SK-N-SH (cell line): ENCODE data around the gene TIE1. TPM values are rescaled to one million over a fixed set of nuclear protein-coding genes. Genes with fewer than 3 reads are reported as not detected.

Source experiments
- CTCF ChIA-PET: fragments of 300-600, 350-600 bp; formaldehyde crosslinking; extraction: SDS; loops from one replicate; lab custom pipeline; 2021; lab: Yijun Ruan, JAX
- POLR2A ChIA-PET: fragments of 350-600 bp; sonication (Branson Sonifier 250); formaldehyde crosslinking; extraction: SDS; loops from one replicate; lab custom pipeline; 2020; ENCODE audit warnings: antibody characterized with exemption, inconsistent platforms; lab: Yijun Ruan, JAX
- DNase-seq: peaks from one replicate; pipeline ENCODE4 v3.0.0; 2012
- H2AFZ ChIP-seq: fragments of 200-600 bp; sonication (generic); 2 replicates; pipeline ENCODE4 v1.8.1; 2016; ENCODE audit warnings: antibody characterized with exemption, mild to moderate bottlenecking, low read depth
- H3F3A ChIP-seq: fragments of 200-600 bp; sonication (generic); replicated peaks from 2 replicates; pipeline ENCODE3; 2016; ENCODE audit warnings: antibody characterized with exemption, mild to moderate bottlenecking; ENCODE audit not compliant: insufficient read depth
- H3K27ac ChIP-seq, 2 experiments: fragments of 200-500 bp in 1 of 2; fragments of 200-600 bp in 1 of 2; sonication (Bioruptor generic) in 1 of 2; sonication (generic), shearing (Covaris generic) in 1 of 2; 2 replicates each; pipeline versions ENCODE4 v1.5.1 to v1.6.1; 2014 to 2016; ENCODE audit warnings: low read depth in 2 of 2, inconsistent platforms in 1 of 2, low read length in 1 of 2, mild to moderate bottlenecking in 1 of 2, mixed read lengths in 1 of 2
- H3K27me3 ChIP-seq: fragments of 200-600 bp; sonication (generic), shearing (Covaris generic); 2 replicates; pipeline ENCODE4 v1.6.1; 2016; ENCODE audit warnings: mixed run types; ENCODE audit not compliant: insufficient read depth
- H3K36me3 ChIP-seq, 2 experiments: fragments of 200-500 bp in 1 of 2; fragments of 200-600 bp in 1 of 2; sonication (Bioruptor generic) in 1 of 2; sonication (generic) in 1 of 2; replicated peaks in 1 of 2; 2 replicates each; pipeline versions ENCODE3 to v1.5.1; 2014 to 2016; ENCODE audit warnings: low read length in 1 of 2, mild to moderate bottlenecking in 1 of 2; ENCODE audit not compliant: insufficient read depth in 2 of 2, control insufficient read depth in 1 of 2
- H3K4me1 ChIP-seq, 2 experiments: fragments of 200-500 bp in 1 of 2; fragments of 200-600 bp in 1 of 2; sonication (Bioruptor generic) in 1 of 2; sonication (generic), shearing (Covaris generic) in 1 of 2; 2 replicates each; pipeline versions ENCODE4 v1.5.1 to v1.6.1; 2014 to 2016; ENCODE audit warnings: low read depth in 1 of 2, low read length in 1 of 2, mixed run types in 1 of 2; ENCODE audit not compliant: insufficient read depth in 2 of 2, control insufficient read depth in 1 of 2
- H3K4me2 ChIP-seq: fragments of 200-600 bp; sonication (generic), shearing (Covaris generic); 2 replicates; pipeline ENCODE4 v1.6.1; 2017; ENCODE audit warnings: mixed run types
- H3K4me3 ChIP-seq, 2 experiments: fragments of 200-500 bp in 1 of 2; fragments of 200-600 bp in 1 of 2; sonication (Bioruptor generic) in 1 of 2; sonication (generic), shearing (Covaris generic) in 1 of 2; 2 replicates each; pipeline versions ENCODE4 v1.5.1 to v1.8.1; 2014 to 2016; ENCODE audit warnings: low read depth in 2 of 2, inconsistent platforms in 1 of 2, low read length in 1 of 2, mild to moderate bottlenecking in 1 of 2, mixed read lengths in 1 of 2, moderate library complexity in 1 of 2
- H3K79me2 ChIP-seq: fragments of 200-600 bp; sonication (generic); 2 replicates; pipeline ENCODE4 v1.8.1; 2017; ENCODE audit warnings: mild to moderate bottlenecking; ENCODE audit not compliant: insufficient read depth
- H3K9ac ChIP-seq: fragments of 200-600 bp; sonication (generic); 2 replicates; pipeline ENCODE4 v1.6.1; 2017; ENCODE audit warnings: mixed run types
- H3K9me2 ChIP-seq: fragments of 200-600 bp; sonication (generic); 2 replicates; pipeline ENCODE4 v1.6.1; 2017; ENCODE audit warnings: mixed run types
- H3K9me3 ChIP-seq: fragments of 200-600 bp; sonication (generic); 2 replicates; pipeline ENCODE4 v1.6.1; 2017; ENCODE audit warnings: mixed run types, mild to moderate bottlenecking, moderate library complexity
- H4K20me1 ChIP-seq: fragments of 200-600 bp; sonication (generic); 2 replicates; pipeline ENCODE4 v1.6.1; 2017; ENCODE audit warnings: mild to moderate bottlenecking, mixed run types; ENCODE audit not compliant: insufficient read depth
- CTCF ChIP-seq: fragments of 200-600 bp; sonication (generic); IDR thresholded peaks from 2 replicates; pipeline ENCODE4 v1.6.1; 2017; ENCODE audit warnings: antibody characterized with exemption, mild to moderate bottlenecking, moderate library complexity
- EP300 ChIP-seq, 2 experiments: IDR thresholded peaks; 2 replicates each; pipeline versions ENCODE4 v1.4.0 to v1.6.1; 2012; ENCODE audit warnings: borderline replicate concordance in 1 of 2, low read depth in 1 of 2, low read length in 1 of 2
- FOSL2 ChIP-seq: IDR thresholded peaks from 2 replicates; pipeline ENCODE4 v1.4.0; 2012; ENCODE audit warnings: low read depth, mild to moderate bottlenecking, moderate library complexity, borderline replicate concordance
- FOXM1 ChIP-seq: IDR thresholded peaks from 2 replicates; pipeline ENCODE4 v1.4.0; 2012; ENCODE audit warnings: low read depth, mild to moderate bottlenecking
- GABPA ChIP-seq: IDR thresholded peaks from 2 replicates; pipeline ENCODE4 v1.4.0; 2012; ENCODE audit warnings: low read depth, mild to moderate bottlenecking
- JUND ChIP-seq: IDR thresholded peaks from 2 replicates; pipeline ENCODE4 v1.4.0; 2012
- MAX ChIP-seq: IDR thresholded peaks from 2 replicates; pipeline ENCODE4 v1.4.0; 2012; ENCODE audit warnings: low read depth
- MEF2A ChIP-seq: IDR thresholded peaks from 2 replicates; pipeline ENCODE4 v1.4.0; 2012; ENCODE audit warnings: low read depth, borderline replicate concordance
- NFIC ChIP-seq: IDR thresholded peaks from 2 replicates; pipeline ENCODE4 v1.4.0; 2012; ENCODE audit warnings: borderline replicate concordance
- RCOR1 ChIP-seq: fragments of 150-350 bp; IDR thresholded peaks from 2 replicates; pipeline ENCODE4 v1.6.1; 2017; ENCODE audit warnings: antibody characterized with exemption, low read length
- RFX5 ChIP-seq: IDR thresholded peaks from 2 replicates; pipeline ENCODE4 v1.6.1; 2012; ENCODE audit warnings: mild to moderate bottlenecking, improper control_type of control experiment, low read length
- RXRA ChIP-seq: IDR thresholded peaks from 2 replicates; pipeline ENCODE4 v1.4.0; 2012; ENCODE audit warnings: low read depth, mild to moderate bottlenecking, borderline replicate concordance
- SIN3A ChIP-seq: IDR thresholded peaks from 2 replicates; pipeline ENCODE4 v1.6.1; 2012; ENCODE audit warnings: low read depth, mild to moderate bottlenecking, low read length, moderate library complexity, borderline replicate concordance
- TAF1 ChIP-seq: IDR thresholded peaks from 2 replicates; pipeline ENCODE4 v1.6.1; 2012; ENCODE audit warnings: low read depth, mild to moderate bottlenecking, low read length, moderate library complexity, borderline replicate concordance
- USF1 ChIP-seq: IDR thresholded peaks from 2 replicates; pipeline ENCODE4 v1.4.0; 2012; ENCODE audit warnings: low read depth, borderline replicate concordance
- USF2 ChIP-seq: fragments of 150-350 bp; IDR thresholded peaks from 2 replicates; pipeline ENCODE4 v1.6.1; 2017; ENCODE audit warnings: antibody characterized with exemption, low read length, low read depth, borderline replicate concordance
- YY1 ChIP-seq: IDR thresholded peaks from 2 replicates; pipeline ENCODE4 v1.4.0; 2012; ENCODE audit warnings: low read depth, mild to moderate bottlenecking
- WGBS: methylation state at CpG from one replicate; pipeline ENCODE4 v1.1.6; 2017; ENCODE audit warnings: low lambda C conversion rate; 5-methylcytosine and 5-hydroxymethylcytosine counted together
- polyA plus RNA-seq, 3 experiments: library from polyadenylated mRNA; depleted of rRNA; stranded (reverse); fragments of >200 nt; gene quantifications; 2 replicates each; pipeline ENCODE4 v1.2.3, GENCODE V29; 2012

TIE1 gene
- polyA plus RNA-seq, 1 of the 3 experiments (the other 2 are of a cell fraction) = 1.6 TPM

GRCh38 chr1:43269627-43270375 lies 31.0 kb upstream of the TIE1 start, which contains the start of gene TMEM125:
TMEM125 (plus strand) TSS chr1:43269983; CDS start chr1:43272723, 2,740 bp downstream.
- 72% methylated on average over 7 of the region's 7 CpGs for WGBS
- DNase-seq = peak; percentile 8
- Histone ChIP-seq H3K79me2 (no peaks in the 10 kb centered on the region), H3K9me3 (no peaks in the 10 kb centered on the region), H3K4me1 (no peaks in the 10 kb centered on the region; a peak in 1 of 4 replicates), H3K27me3 (no peaks in the 10 kb centered on the region), H3K36me3 (no peaks in the 10 kb centered on the region), H3K9me2 (no peaks in the 10 kb centered on the region), H3K27ac (no peak within 1 kb of the TSS), H3K9ac (no peak within 1 kb of the TSS), H3K4me3 (no peak within 1 kb of the TSS), H2AFZ (no peak within 1 kb of the TSS), H4K20me1 (no peaks in the 10 kb centered on the region), H3K4me2 (no peak within 1 kb of the TSS), H3F3A (no peaks in the 10 kb centered on the region)
- ChIA-PET CTCF (interaction anchor here (0.6 to 1.2 kb wide), 2 partner anchors 28 to 43 kb away, joined by 3 to 4 read pairs; no protein-coding TSS in a partner anchor), POLR2A (no interaction called here)
- TF ChIP-seq YY1 (no peak), NFIC (no peak), RXRA (no peak), RCOR1 (no peak), SIN3A (no peak), GABPA (no peak), MEF2A (no peak), FOSL2 (no peak), USF1 (no peak), EP300 (IDR thresholded peaks at IDR 0.05; ENCODE audit: borderline replicate concordance in 1 of 2, low read depth in 1 of 2, low read length in 1 of 2) (no peak), RFX5 (no peak), USF2 (no peak), FOXM1 (no peak), TAF1 (no peak), CTCF (no peak), JUND (no peak), MAX (no peak)
